Choroid plexus epithelial cell (primary cell): Measurements from ENCODE around the gene RBBP7.
A peak's percentile ranks its signal among the peaks of the same experiment; 100 is the strongest.
"Not testable (repeated sequence)": the region's sequence is repeated elsewhere in the genome, so short reads cannot be mapped to it uniquely, and the experiment has no call there.

Experiments used
- DNase-seq: peaks from one replicate; pipeline ENCODE4 v3.0.0-alpha.2; 2010; ENCODE audit warnings: low read depth
- H3K4me3 ChIP-seq: 2 replicates; pipeline ENCODE4 v1.5.1; 2011; ENCODE audit warnings: low read depth, mild to moderate bottlenecking, control low read depth, low read length, moderate library complexity
- TF ChIP-seq, protein P1 (sequence below): conservative IDR thresholded peaks from 2 replicates; pipeline ENCODE4 v1.5.1; 2011; ENCODE audit warnings: low read depth, mild to moderate bottlenecking, control low read depth, inconsistent platforms, low read length, moderate library complexity

RBBP7 gene

DNA sequence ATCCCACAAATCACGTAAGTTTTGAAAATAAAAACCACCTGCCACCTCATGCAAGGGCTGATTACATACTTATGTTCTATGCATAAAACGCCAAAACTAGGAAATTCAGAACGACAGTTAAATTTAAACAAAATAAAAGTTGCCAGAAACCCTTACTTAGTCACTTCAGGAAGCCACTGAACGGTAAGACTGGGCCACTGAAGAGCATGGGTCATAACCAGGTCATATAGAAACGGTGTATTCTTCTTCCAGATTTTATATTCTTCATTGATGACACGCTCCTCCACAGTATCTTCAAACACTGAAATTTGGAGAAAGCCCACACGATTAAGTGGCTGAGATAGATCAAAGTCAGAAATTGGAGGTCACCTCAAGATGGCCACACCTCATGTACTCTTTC lies 1.2 kb downstream of the RBBP7 start:
- TF ChIP-seq, protein P1, sequence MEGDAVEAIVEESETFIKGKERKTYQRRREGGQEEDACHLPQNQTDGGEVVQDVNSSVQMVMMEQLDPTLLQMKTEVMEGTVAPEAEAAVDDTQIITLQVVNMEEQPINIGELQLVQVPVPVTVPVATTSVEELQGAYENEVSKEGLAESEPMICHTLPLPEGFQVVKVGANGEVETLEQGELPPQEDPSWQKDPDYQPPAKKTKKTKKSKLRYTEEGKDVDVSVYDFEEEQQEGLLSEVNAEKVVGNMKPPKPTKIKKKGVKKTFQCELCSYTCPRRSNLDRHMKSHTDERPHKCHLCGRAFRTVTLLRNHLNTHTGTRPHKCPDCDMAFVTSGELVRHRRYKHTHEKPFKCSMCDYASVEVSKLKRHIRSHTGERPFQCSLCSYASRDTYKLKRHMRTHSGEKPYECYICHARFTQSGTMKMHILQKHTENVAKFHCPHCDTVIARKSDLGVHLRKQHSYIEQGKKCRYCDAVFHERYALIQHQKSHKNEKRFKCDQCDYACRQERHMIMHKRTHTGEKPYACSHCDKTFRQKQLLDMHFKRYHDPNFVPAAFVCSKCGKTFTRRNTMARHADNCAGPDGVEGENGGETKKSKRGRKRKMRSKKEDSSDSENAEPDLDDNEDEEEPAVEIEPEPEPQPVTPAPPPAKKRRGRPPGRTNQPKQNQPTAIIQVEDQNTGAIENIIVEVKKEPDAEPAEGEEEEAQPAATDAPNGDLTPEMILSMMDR, result no peak
- peak overlapping the region; percentile 74 for H3K4me3 ChIP-seq
- no peak for DNase-seq

DNA sequence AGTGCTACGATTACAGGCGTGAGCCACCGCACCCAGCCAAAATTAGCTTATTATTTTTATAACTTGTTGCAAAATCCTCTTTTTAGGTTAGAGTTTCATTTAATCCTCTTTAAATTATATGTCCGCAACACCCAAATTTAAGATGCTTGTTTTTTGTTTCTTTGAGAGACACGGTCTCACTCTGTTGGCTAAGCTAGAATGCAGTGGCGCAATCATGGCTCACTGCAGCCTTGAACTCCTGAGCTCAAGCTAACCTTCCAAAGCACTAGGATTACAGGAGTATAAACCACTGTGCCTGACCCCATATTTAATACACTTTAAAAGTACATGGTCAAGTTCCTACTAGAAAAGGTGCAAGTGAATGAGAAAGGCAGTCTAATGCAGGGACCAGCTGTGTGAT lies 2.2 kb downstream of the RBBP7 start:
- no peak for DNase-seq
- TF ChIP-seq, protein P1, result no peak
- H3K4me3 ChIP-seq, result no peak overlapping the region

DNA sequence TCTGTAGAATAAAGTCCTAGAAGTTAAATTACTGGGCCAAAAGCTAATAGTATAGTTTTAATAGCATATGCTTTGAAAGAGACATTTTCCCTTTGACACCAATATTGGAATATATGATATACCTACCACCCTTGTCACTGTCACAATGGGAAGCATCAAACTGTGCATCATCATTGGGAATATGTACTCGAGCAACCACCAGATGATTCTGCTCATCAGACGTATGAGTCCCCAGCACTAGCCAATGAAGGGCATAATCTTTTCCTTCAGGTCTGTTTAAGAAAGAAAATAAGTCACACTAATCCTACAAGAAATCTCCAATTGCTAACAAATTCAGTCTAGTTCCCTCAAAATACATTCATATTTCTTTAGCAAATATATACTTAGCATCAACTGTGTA lies 7.3 kb downstream of the RBBP7 start:
- H3K4me3 ChIP-seq, result no peak overlapping the region
- TF ChIP-seq, protein P1, result no peak

DNA sequence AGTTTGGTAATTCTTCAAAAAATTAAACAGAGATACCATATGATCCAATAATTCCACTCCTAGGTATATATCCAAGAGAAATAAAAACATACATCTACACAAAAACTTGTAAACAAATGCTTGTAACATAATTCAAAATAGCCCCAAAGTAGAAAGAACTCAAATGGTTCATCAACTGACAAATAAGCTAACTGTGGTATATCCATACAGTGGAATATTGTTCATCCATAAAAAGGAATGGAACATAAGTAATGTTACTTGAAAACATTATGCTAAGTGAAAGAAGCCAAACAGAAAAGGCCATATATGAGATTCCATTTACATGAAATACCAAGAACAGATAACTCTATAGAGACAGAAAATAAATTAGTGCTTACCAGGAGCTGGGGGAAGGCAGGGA lies 13.4 kb downstream of the RBBP7 start:
- TF ChIP-seq, protein P1, result no peak
- H3K4me3 ChIP-seq, result no peak overlapping the region
- no peak for DNase-seq

More for the DNA sequence above, 7.3 kb downstream of the RBBP7 start:
- no peak for DNase-seq

DNA sequence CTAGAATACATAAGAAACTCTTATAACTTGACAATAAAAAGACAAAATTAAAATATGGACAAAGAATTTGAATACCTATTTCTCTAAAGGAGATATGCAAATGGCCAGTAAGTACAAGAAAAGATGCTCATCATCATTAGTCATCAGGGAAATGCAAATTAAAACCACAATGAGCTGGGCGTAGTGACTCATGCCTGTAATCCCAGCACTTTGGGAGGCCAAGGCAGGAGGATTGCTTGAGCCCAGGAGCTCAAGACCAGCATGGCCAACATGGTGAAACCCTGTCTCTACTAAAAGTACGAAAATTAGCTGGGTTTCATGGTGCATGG lies 14.1 kb downstream of the RBBP7 start:
- peak; percentile 41 for DNase-seq
- H3K4me3 ChIP-seq, result not testable (repeated sequence)

DNA sequence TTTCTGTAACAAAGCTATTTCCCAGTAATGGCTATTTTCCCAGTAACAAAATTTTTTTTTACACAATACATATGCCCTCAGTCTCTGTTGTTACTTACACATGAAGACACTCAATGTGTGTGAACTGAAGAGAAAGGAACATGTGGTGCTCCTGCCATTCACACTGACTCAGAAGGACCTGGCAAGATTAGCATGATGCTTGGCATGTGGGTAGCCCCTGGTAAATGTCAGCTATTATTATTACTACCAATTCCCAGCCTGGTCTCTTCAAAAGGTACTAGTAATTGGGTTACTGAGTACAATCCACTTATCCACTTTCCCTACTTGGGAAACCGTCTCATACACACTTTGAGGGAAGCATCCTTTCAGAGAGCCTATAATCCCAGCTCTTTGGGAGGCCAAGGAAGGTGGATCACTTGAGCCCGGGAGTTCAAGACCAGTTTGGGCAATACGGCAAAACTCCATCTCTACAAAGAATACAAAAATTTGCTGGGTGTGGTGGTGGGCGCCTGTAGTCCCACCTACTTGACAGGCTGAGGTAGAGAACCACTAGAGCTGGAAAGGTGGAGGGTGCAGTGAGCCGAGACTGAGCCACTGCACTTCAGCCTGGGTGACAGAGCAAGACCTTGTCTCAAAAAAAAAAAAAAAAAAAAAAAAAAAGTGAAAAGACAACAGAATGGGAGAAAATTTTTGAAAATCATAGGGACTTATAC lies 14.6 kb downstream of the RBBP7 start:
- H3K4me3 ChIP-seq, result no peak overlapping the region
- TF ChIP-seq, protein P1, result no peak
- no peak for DNase-seq

DNA sequence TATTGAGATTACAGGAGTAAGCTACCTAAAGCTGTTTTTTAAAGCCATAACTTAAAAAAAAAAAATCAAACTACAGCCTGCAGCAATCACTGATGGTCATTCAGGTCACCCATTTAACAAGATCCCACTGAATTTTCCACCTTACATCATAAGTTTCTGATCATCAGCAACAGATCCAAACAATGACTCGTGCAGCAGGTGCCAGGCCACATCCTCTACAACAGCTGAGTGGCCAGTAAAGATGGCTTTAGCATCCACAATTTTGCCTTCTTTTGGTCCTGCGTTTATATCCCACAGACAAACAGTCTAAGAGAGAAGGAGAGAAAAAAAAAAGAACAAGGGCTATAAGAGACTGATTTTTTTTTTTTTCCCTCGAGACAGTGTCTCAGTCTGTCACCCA lies 16.6 kb downstream of the RBBP7 start:
- no peak for DNase-seq

More for the DNA sequence above, 16.6 kb downstream of the RBBP7 start:
- H3K4me3 ChIP-seq, result no peak overlapping the region
- TF ChIP-seq, protein P1, result no peak
